ENCODE results near the gene DARS1. TPM values are rescaled to one million over a fixed set of nuclear protein-coding genes. Genes with fewer than 3 reads are reported as not detected.

Gene DARS1
- total and polyA plus RNA-seq, 2 experiments from 2014 or later = 115 to 148 TPM

DNA sequence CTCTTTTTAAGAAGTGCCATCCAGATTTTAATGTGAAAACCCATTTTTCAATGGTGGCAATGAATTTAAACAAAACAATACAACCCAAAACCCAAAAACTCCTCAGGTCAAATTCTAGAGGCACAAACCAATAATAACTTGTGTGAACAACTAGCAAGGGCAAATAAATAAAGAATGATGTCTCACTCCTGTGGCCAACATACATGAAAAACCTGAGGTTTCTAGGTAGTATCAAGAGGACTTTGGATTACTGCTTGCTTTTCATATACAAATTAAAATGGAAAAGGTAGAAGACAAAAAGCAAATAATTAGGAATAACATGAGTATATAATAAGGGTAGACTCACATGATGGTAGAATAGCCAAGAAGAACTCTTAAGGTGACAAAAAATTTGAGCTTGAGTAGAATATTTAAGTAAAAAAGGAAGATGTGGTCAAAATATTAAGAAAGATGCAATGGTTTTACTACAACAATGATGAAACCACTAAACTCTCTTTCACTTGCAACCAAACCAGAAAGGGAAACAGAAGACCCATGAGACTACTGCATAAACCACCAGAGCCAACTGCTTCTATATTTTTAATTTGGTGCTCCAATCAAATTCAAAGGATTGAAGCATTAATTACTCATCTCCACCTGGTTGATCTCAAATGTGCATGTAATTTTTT is 53.5 kb downstream of the DARS1 start:
- Histone ChIP-seq H3K79me2 (replicated peaks; ENCODE audit: insufficient read depth) (peaks cover 6% of the 10 kb centered on the region), H3K4me2 (no peak overlapping the region), H4K20me1 (replicated peaks; ENCODE audit: insufficient read depth) (no peaks in the 10 kb centered on the region; the same call in 1 of the 2 replicates), H3K27me3 (ENCODE audit: insufficient read depth) (no peaks in the 10 kb centered on the region), H2AFZ (no peak overlapping the region), H3K27ac (ENCODE audit: low read depth) (no peak overlapping the region), H3K36me3 (ENCODE audit: insufficient read depth) (peaks cover 12% of the 10 kb centered on the region), H3K9me2 (ENCODE audit: insufficient read depth) (no peaks in the 10 kb centered on the region), H3F3A (replicated peaks; ENCODE audit: low read depth) (no peaks in the 10 kb centered on the region; the same call in 1 of the 2 replicates), H3K4me3 (no peak overlapping the region), H3K4me1 (ENCODE audit: insufficient read depth) (no peaks in the 10 kb centered on the region)
- Mint-ChIP-seq H3K4me1 (peaks cover 2% of the 10 kb centered on the region; the same call in 2 of the 3 replicates), H3K9me3 (no peaks in the 10 kb centered on the region), H3K27ac (no peak overlapping the region), H3K27me3 (ENCODE audit: insufficient read depth, low read depth, poor library complexity) (no peaks in the 10 kb centered on the region), H3K4me3 (no peak overlapping the region), H3K36me3 (ENCODE audit: low read depth) (peaks cover 29% of the 10 kb centered on the region)
- DNase-seq (ENCODE audit: low spot score) (no peak), ATAC-seq (no peak)
- no peak for TF ChIP-seq NANOG (IDR thresholded peaks at IDR 0.05; ENCODE audit: borderline replicate concordance)
- no peak for TF ChIP-seq REST (IDR thresholded peaks at IDR 0.05; ENCODE audit: unreplicated experiment)
- no peak for TF ChIP-seq EZH2 (IDR thresholded peaks at IDR 0.05; ENCODE audit: low read depth, unreplicated experiment)
- no peak for TF ChIP-seq CREB1 (CRISPR knock-in tag; IDR thresholded peaks at IDR 0.05; ENCODE audit: low read depth)
- no peak for TF ChIP-seq JUNB (IDR thresholded peaks at IDR 0.05; ENCODE audit: unreplicated experiment)
- TF ChIP-seq STAT1 (IDR thresholded peaks at IDR 0.05; ENCODE audit: unreplicated experiment) = no peak
- no peak for TF ChIP-seq ZNF462 (CRISPR knock-in tag; IDR thresholded peaks at IDR 0.05)
- TF ChIP-seq, protein P1, sequence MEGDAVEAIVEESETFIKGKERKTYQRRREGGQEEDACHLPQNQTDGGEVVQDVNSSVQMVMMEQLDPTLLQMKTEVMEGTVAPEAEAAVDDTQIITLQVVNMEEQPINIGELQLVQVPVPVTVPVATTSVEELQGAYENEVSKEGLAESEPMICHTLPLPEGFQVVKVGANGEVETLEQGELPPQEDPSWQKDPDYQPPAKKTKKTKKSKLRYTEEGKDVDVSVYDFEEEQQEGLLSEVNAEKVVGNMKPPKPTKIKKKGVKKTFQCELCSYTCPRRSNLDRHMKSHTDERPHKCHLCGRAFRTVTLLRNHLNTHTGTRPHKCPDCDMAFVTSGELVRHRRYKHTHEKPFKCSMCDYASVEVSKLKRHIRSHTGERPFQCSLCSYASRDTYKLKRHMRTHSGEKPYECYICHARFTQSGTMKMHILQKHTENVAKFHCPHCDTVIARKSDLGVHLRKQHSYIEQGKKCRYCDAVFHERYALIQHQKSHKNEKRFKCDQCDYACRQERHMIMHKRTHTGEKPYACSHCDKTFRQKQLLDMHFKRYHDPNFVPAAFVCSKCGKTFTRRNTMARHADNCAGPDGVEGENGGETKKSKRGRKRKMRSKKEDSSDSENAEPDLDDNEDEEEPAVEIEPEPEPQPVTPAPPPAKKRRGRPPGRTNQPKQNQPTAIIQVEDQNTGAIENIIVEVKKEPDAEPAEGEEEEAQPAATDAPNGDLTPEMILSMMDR (conservative IDR thresholded peaks at IDR 0.05; ENCODE audit: low read depth in 2 of 2) = no peak
- TF ChIP-seq EZH2phosphoT487 (IDR thresholded peaks at IDR 0.05; ENCODE audit: unreplicated experiment) = no peak
- TF ChIP-seq POLR2AphosphoS5 (IDR thresholded peaks at IDR 0.05; ENCODE audit: low read depth) = no peak
- TF ChIP-seq ZNF331 (CRISPR knock-in tag; IDR thresholded peaks at IDR 0.05; ENCODE audit: low read depth) = no peak
- no peak for TF ChIP-seq ZNF114 (CRISPR knock-in tag; IDR thresholded peaks at IDR 0.05)
- TF ChIP-seq, protein P2, sequence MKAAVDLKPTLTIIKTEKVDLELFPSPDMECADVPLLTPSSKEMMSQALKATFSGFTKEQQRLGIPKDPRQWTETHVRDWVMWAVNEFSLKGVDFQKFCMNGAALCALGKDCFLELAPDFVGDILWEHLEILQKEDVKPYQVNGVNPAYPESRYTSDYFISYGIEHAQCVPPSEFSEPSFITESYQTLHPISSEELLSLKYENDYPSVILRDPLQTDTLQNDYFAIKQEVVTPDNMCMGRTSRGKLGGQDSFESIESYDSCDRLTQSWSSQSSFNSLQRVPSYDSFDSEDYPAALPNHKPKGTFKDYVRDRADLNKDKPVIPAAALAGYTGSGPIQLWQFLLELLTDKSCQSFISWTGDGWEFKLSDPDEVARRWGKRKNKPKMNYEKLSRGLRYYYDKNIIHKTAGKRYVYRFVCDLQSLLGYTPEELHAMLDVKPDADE (IDR thresholded peaks at IDR 0.05) = no peak

All from GM23338 (cell line).